HG02759 (cell line): Measurements from ENCODE around the gene RNF40.

Experiments
- ATAC-seq: cut with Tn5 transposase; IDR thresholded peaks from one replicate; pipeline ENCODE4 v1.9.1; 2021; ENCODE audit warnings: mild to moderate bottlenecking, moderate library complexity; ENCODE audit not compliant: unreplicated experiment

The RNF40 gene

DNA sequence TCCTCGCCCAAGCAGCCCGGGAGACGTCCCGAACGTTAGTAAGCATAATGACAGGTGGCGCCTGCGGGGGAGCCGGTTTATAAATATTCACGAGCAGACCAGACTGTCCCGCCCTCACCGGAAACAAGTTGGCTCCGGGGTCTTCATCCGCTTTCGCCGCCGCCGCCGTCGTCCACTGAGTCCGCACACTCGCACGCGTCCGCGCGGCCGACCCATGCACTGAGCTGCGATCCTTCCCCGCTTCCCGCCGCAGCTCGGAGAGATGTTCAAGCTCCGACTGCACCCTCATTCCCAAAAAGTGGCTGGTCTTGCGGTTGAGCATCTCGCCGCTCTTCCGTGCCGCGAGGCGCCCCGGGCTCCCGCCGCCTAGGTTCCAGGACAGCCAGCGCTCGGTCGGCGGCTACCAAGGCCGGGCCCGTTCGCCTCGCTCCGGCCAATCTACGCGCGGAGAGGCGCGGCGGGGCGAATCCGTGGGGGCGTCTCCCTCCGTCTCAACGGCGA, 645 bp upstream of the RNF40 start:
- peak; percentile 42 for ATAC-seq

GRCh38 chr16:30762991-30763725, 1.0 kb downstream of the RNF40 start:
- no peak for ATAC-seq

GRCh38 chr16:30764086-30764485, 2.0 kb downstream of the RNF40 start:
- no peak for ATAC-seq

DNA sequence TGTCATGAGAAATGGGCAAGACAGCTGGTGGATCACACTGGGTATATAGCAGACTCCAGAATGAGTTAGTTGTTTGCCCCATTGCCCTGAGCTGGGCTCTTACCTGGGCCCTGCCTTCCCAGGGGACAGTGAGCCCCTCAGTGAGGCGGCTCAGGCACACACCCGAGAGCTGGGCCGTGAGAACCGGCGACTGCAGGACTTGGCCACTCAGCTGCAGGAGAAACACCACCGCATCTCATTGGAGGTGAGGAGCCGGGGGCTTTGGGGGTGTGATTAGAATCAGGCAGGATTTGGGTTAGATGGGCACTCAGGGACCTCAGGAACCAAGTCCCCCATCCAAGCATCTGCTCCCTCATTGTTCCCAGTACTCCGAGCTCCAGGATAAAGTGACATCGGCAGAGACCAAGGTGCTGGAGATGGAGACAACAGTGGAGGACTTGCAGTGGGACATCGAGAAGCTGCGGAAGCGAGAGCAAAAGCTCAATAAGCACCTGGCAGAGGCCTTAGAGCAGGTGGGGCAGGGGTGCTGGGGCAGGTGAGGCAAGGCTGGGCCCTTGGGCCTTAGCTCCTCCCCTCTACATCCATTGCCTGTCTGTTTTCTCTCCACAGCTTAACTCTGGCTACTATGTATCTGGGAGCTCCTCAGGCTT, 2.8 kb downstream of the RNF40 start:
- ATAC-seq: no peak

DNA sequence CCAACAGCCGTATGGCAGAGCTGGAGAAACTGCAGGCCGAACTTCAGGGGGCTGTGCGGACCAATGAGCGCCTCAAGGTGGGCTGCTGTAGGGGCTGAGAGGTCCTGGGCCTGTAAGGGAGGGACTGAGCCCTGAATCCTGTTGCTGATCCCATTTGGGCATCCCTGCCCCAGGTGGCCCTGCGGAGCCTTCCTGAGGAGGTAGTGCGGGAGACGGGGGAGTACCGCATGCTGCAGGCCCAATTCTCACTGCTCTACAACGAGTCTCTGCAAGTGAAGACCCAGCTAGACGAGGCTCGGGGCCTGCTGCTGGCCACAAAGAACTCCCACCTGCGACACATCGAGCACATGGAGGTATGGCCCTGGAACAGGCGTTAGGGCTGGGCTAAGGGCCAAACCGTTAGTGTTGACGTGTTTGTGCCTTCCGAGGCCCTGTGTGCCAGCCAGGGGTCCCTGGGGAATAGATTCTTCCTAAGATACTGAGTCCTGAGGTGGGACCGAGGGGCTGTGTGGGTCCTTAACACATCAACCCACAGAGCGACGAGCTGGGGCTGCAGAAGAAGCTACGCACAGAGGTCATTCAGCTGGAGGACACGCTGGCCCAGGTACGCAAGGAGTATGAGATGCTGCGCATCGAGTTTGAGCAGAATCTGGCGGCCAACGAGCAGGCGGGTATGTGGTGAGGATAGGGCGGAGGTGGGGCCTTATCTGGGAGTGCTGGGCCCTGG, 4.2 kb downstream of the RNF40 start:
- no peak for ATAC-seq

GRCh38 chr16:30766933-30767284, 4.8 kb downstream of the RNF40 start:
- no peak for ATAC-seq

- no peak for ATAC-seq
Observed at GRCh38 chr16:30767767-30768465, 5.8 kb downstream of the RNF40 start.

DNA sequence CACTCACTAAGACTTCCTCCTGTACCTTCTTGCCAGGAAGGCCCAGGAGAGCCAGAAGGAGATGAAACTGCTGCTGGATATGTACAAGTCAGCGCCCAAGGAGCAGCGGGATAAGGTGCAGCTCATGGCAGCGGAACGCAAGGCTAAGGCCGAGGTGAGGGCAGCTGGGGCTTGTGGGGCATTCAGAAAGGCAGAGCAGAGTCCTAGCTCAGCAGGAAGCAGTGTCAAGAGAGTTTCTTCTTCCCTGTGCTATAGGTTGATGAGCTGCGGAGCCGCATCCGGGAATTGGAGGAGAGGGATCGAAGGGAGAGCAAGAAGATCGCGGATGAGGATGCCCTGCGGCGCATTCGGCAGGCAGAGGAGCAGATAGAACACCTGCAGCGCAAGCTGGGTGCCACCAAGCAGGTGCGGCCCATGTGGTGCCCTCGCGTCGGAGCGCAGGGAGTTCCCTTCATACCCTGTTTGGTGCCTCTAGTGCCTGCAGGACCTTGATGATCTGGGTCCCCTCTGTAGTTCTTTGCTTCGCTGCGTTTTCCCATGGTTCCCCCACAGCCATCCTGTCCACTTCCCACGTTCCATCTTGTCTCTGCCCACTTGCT, 6.6 kb downstream of the RNF40 start:
- no peak for ATAC-seq

DNA sequence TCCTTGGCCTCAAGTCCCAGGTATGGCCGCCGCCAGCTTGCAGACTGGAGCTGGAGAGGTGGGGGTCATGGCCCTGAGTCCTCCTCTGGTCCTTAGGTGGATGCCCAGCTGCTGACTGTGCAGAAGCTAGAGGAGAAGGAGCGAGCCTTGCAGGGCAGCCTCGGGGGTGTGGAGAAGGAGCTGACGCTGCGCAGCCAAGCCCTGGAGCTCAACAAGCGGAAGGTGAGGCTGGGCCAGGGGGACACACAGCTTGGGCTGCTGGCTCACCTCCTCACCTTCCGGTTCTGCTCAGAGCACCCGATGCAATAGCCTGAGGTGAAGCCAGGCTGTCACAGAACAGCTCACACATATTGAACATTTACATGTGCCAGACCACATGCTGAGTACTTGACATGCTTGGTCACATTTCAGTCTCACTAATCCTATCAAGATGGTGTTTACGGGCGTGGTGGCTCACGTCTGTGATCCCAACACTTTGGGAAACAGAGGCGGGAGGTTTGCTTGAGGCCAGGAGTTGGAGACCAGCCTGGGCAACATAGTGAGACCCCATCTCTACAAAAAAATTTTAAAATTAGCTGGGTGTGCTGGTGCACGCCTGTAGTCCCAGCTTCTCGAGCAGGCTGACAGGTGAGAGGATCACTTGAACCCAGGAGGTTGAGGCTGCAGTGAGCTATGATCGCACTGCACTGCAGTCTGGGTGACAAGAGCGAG, 7.4 kb downstream of the RNF40 start:
- ATAC-seq: no peak

- no peak for ATAC-seq
Observed at GRCh38 chr16:30771726-30772125, 9.6 kb downstream of the RNF40 start.

DNA sequence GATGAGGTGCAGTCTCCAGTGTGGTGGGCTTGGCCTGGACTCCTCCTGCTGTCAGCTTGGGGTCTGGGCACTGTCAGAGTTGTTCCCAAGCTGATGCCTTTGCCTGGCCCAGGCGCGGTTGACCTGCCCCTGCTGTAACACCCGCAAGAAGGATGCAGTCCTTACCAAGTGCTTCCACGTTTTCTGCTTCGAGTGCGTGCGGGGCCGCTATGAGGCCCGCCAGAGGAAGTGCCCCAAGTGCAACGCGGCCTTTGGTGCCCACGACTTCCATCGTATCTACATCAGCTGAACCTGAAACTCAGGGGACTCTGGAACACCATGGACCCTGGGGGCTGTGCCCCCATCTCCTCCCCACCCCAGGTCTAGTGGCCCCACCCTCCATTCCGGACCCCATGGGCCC, 11.7 kb downstream of the RNF40 start:
- ATAC-seq: no peak

- ATAC-seq: no peak
Observed at GRCh38 chr16:30774367-30775130, 12.4 kb downstream of the RNF40 start.

DNA sequence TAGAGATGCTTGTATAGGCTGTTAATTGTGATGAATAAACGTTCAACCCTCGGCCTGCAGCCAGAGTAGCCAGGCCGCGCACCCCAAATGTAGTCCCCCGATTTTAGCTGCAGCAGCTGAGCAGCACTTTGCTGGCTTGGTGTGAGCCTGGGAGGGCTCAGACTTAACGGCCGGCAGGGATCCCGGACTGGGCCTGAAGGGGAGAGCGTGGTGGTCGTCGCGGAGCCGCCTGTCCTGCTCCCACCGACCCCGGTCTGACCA, 12.9 kb downstream of the RNF40 start:
- ATAC-seq: no peak

GRCh38 chr16:30775392-30776188, 13.5 kb downstream of the RNF40 start:
- peak; percentile 71 for ATAC-seq

DNA sequence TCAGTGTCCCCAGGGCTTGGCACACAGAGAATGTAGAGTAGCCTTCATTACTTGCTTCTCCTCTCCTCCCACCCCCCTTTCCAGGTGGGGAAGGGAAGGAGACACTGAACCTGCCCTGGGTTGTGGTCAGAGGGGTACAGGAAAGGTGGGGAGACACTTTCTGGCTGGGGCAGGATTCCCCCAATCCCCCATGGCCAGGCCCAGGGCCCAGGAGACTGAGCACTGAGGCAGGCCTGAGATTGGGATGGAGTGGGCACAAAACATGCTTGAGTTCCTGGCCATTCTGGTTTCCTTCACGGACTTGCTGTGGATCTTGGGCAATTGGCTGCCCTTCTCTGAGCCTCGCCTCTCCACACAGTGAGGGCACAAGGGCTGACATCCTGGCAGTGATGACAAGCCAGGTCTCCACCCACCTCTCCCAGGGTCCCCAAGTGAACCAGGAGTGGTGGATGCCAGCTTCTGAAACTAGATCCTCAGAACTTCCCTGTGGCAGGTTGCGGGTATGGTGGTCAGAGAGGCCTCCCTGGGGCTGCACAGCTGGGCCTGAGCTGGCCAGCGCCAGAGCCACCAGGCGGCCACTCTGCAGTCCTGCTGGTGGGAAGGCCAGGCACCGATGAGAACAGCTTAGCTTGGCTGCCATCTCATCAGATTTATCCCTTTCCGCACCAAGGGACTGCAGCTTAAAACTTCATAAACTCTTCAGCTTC, 15.6 kb downstream of the RNF40 start:
- ATAC-seq: no peak

- ATAC-seq: no peak
Observed at GRCh38 chr16:30778549-30779244, 16.6 kb downstream of the RNF40 start.

DNA sequence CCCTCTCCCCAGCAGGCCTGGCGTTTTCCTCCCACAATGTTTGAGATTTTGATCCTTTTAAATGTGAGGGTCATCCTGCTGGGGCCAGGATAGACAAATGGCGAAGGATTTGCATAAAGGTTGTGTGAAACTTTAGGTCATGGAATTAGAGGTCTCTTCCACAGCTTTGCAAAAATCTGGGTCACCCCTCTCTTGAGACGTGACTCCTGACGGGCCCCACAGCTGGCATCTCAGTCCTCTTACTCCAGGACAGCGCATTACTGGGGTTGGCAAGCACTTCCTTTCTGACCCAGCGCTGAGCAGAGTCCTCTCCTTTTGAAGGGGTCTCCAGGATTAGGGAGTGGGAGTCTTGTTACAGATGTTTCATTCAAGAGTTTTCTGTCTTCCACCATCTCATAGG, 17.5 kb downstream of the RNF40 start:
- ATAC-seq: no peak

GRCh38 chr16:30780021-30780420, 17.9 kb downstream of the RNF40 start:
- ATAC-seq: no peak
